HCT116 (cell line): ENCODE data around the gene DNALI1. TPM values are rescaled to one million over a fixed set of nuclear protein-coding genes. Genes with fewer than 3 reads are reported as not detected.

ENCODE experiments used
- ATAC-seq: fragments of 200-7000 bp; cut with Tn5 transposase; 2 replicates; pipeline ENCODE4 v1.9.1; 2020; ENCODE audit warnings: mild to moderate bottlenecking, moderate library complexity
- BruUV-seq: library from RNA; stranded (reverse); fragments of 400-500 nt; replicated peaks from 2 replicates; lab custom pipeline; 2021; lab: Mats Ljungman, UMichigan
- CTCF ChIA-PET: fragments of 300-600 bp; sonication (Branson Sonifier 250); formaldehyde crosslinking; loops from one replicate; lab custom pipeline; 2021; ENCODE audit warnings: antibody characterized with exemption; lab: Charles Lee
- POLR2A ChIA-PET: fragments of 300-600, 350-600 bp; sonication (Branson Sonifier 250); formaldehyde crosslinking; loops from one replicate; lab custom pipeline; 2021; ENCODE audit warnings: antibody characterized with exemption; lab: Charles Lee
- RAD21 ChIA-PET, 2 experiments: fragments of 300-600 bp; sonication (Branson Sonifier 250); formaldehyde crosslinking; loops; one replicate each; lab custom pipeline; 2023; ENCODE audit warnings: low total read pairs in 2 of 2; ENCODE audit not compliant: uncharacterized antibody in 2 of 2, unreplicated experiment in 2 of 2, low non-redundant PET in 1 of 2; lab: Charles Lee
- DNase-seq: peaks from one replicate; pipeline ENCODE4 v3.0.0-alpha.2; 2010; ENCODE audit warnings: low read depth, low spot score
- H2AFZ ChIP-seq: fragments of 200-600 bp; shearing (Covaris generic), sonication (generic); 2 replicates; pipeline ENCODE4 v1.6.1; 2017; ENCODE audit warnings: low read depth, mixed run types, mixed read lengths, antibody characterized with exemption, low read length; ENCODE audit not compliant: poor library complexity, severe bottlenecking
- H3K27ac ChIP-seq: 2 replicates; pipeline ENCODE4 v1.5.1; 2012; ENCODE audit warnings: low read depth, low read length
- H3K27me3 ChIP-seq: fragments of 200-600 bp; sonication (generic); 2 replicates; pipeline ENCODE4 v1.6.1; 2016; ENCODE audit warnings: mixed run types, low read length, mixed read lengths; ENCODE audit not compliant: insufficient read depth
- H3K36me3 ChIP-seq, 2 experiments: fragments of 200-500 bp in 1 of 2; fragments of 200-600 bp in 1 of 2; sonication (Bioruptor generic) in 1 of 2; sonication (generic) in 1 of 2; 2 replicates each; pipeline versions ENCODE4 v1.5.1 to v1.6.1; 2014 to 2016; ENCODE audit warnings: low read length in 2 of 2, inconsistent platforms in 1 of 2, mixed read lengths in 1 of 2, mixed run types in 1 of 2; ENCODE audit not compliant: insufficient read depth in 2 of 2, control insufficient read depth in 1 of 2
- H3K4me1 ChIP-seq, 2 experiments: fragments of 200-600 bp in 1 of 2; sonication (generic) in 1 of 2; 2 replicates each; pipeline versions ENCODE4 v1.5.1 to v1.6.1; 2012 to 2017; ENCODE audit warnings: low read length in 2 of 2, inconsistent platforms in 1 of 2, mild to moderate bottlenecking in 1 of 2, mixed read lengths in 1 of 2, mixed run types in 1 of 2, moderate library complexity in 1 of 2; ENCODE audit not compliant: insufficient read depth in 2 of 2, control insufficient read depth in 1 of 2
- H3K4me2 ChIP-seq: fragments of 200-600 bp; sonication (generic); 2 replicates; pipeline ENCODE4 v1.6.1; 2017; ENCODE audit warnings: mixed run types, low read length, mixed read lengths
- H3K4me3 ChIP-seq, 2 experiments: fragments of 200-600 bp in 1 of 2; sonication (generic) in 1 of 2; replicated peaks in 1 of 2; 2 replicates each; pipeline ENCODE4 v1.5.1; 2011 to 2016; ENCODE audit warnings: low read length in 2 of 2, control low read depth in 1 of 2, low read depth in 1 of 2, mild to moderate bottlenecking in 1 of 2, mixed read lengths in 1 of 2, mixed run types in 1 of 2
- H3K79me2 ChIP-seq: fragments of 200-600 bp; sonication (generic); 2 replicates; pipeline ENCODE4 v1.6.1; 2017; ENCODE audit warnings: mild to moderate bottlenecking, mixed run types, low read length, moderate library complexity, mixed read lengths; ENCODE audit not compliant: insufficient read depth
- H3K9ac ChIP-seq: fragments of 200-600 bp; sonication (generic); 2 replicates; pipeline ENCODE4 v1.6.1; 2016; ENCODE audit warnings: low read length, mixed read lengths
- H3K9me2 ChIP-seq: fragments of 200-600 bp; sonication (generic), shearing (Covaris generic); 2 replicates; pipeline ENCODE4 v1.6.1; 2017; ENCODE audit warnings: mixed run types, mild to moderate bottlenecking, moderate library complexity; ENCODE audit not compliant: insufficient read depth
- H3K9me3 ChIP-seq, 2 experiments: fragments of 200-500 bp in 1 of 2; fragments of 200-600 bp in 1 of 2; sonication (Bioruptor generic) in 1 of 2; sonication (generic) in 1 of 2; 2 replicates each; pipeline ENCODE4 v1.6.1; 2014 to 2017; ENCODE audit warnings: low read length in 2 of 2, mixed read lengths in 2 of 2, inconsistent platforms in 1 of 2, low read depth in 1 of 2, mild to moderate bottlenecking in 1 of 2, mixed run types in 1 of 2, moderate library complexity in 1 of 2; ENCODE audit not compliant: control insufficient read depth in 1 of 2, insufficient read depth in 1 of 2
- H4K20me1 ChIP-seq: fragments of 200-600 bp; sonication (generic), shearing (Covaris generic); 2 replicates; pipeline ENCODE4 v1.6.1; 2017; ENCODE audit warnings: mixed run types, mild to moderate bottlenecking, moderate library complexity; ENCODE audit not compliant: insufficient read depth
- ATF3 ChIP-seq: IDR thresholded peaks from 2 replicates; pipeline ENCODE4 v1.6.1; 2012
- CEBPB ChIP-seq: IDR thresholded peaks from 2 replicates; pipeline ENCODE4 v1.6.1; 2012; ENCODE audit warnings: low read depth
- CTCF ChIP-seq, 3 experiments: fragments of 200-600 bp in 1 of 3; sonication (generic) in 1 of 3; IDR thresholded peaks in 2 of 3; conservative IDR thresholded peaks in 1 of 3; 2 replicates each; pipeline ENCODE4 v1.5.1; 2012 to 2017; ENCODE audit warnings: low read depth in 2 of 3, low read length in 2 of 3, antibody characterized with exemption in 1 of 3, borderline replicate concordance in 1 of 3, control low read depth in 1 of 3, mild to moderate bottlenecking in 1 of 3, mixed read lengths in 1 of 3, mixed run types in 1 of 3, moderate library complexity in 1 of 3; ENCODE audit not compliant: insufficient read depth in 1 of 3
- EGR1 ChIP-seq: IDR thresholded peaks from 2 replicates; pipeline ENCODE4 v1.6.1; 2012; ENCODE audit warnings: low read depth
- EZH2 ChIP-seq: fragments of 200-600 bp; sonication (generic); IDR thresholded peaks from 2 replicates; pipeline ENCODE4 v1.6.1; 2017; ENCODE audit warnings: antibody characterized with exemption, mixed run types
- EZH2phosphoT487 ChIP-seq: fragments of 200-600 bp; IDR thresholded peaks from 2 replicates; pipeline ENCODE4 v1.6.1; 2018; ENCODE audit warnings: antibody characterized with exemption, borderline replicate concordance
- JUND ChIP-seq: IDR thresholded peaks from 2 replicates; pipeline ENCODE4 v1.6.1; 2012
- POLR2A ChIP-seq: IDR thresholded peaks from 2 replicates; pipeline ENCODE4 v1.7.0; 2011; ENCODE audit warnings: borderline replicate concordance; ENCODE audit not compliant: insufficient read depth, insufficient read length; ENCODE audit errors: extremely low read depth
- POLR2AphosphoS5 ChIP-seq: IDR thresholded peaks from 2 replicates; pipeline ENCODE4 v1.6.1; 2011; ENCODE audit warnings: mild to moderate bottlenecking, low read depth, low read length, moderate library complexity
- RAD21 ChIP-seq: IDR thresholded peaks from 2 replicates; pipeline ENCODE4 v1.6.1; 2012; ENCODE audit warnings: low read depth, mild to moderate bottlenecking
- SP1 ChIP-seq: IDR thresholded peaks from 2 replicates; pipeline ENCODE4 v1.6.1; 2012; ENCODE audit warnings: low read depth
- TCF7L2 ChIP-seq: IDR thresholded peaks from 2 replicates; pipeline ENCODE4 v1.7.0; 2011; ENCODE audit warnings: borderline replicate concordance, inconsistent platforms; ENCODE audit not compliant: insufficient read depth, insufficient read length; ENCODE audit errors: extremely low read depth
- YY1 ChIP-seq: IDR thresholded peaks from 2 replicates; pipeline ENCODE4 v1.6.1; 2011; ENCODE audit warnings: low read length, low read depth, moderate library complexity, mild to moderate bottlenecking; ENCODE audit not compliant: insufficient replicate concordance; ENCODE audit errors: extremely low read depth
- ZFX ChIP-seq: fragments of 450-650 bp; IDR thresholded peaks from 2 replicates; pipeline ENCODE4 v1.6.1; 2017
- ZNF274 ChIP-seq: fragments of 200-500 bp; sonication (Bioruptor generic); IDR thresholded peaks from 2 replicates; pipeline ENCODE4 v1.6.1; 2014; ENCODE audit warnings: mild to moderate bottlenecking, low read depth, low read length, inconsistent platforms
- intact Hi-C: fragments of 100-400 bp; cut with micrococcal nuclease; formaldehyde crosslinking; loops from 2 replicates; pipeline ENCODE4 v1.10.0; 2022
- total RNA-seq: library from RNA; stranded (reverse); gene quantifications from one replicate; pipeline ENCODE4 v1.2.1, GENCODE V29; 2021; ENCODE audit not compliant: unreplicated experiment

DNALI1 gene
- total RNA-seq, 1 experiment from 2014 or later: 0.64 TPM

GRCh38 chr1:37544530-37544929 is 12.2 kb upstream of the DNALI1 start:
- Histone ChIP-seq H3K79me2 (peaks cover 30% of the 10 kb centered on the region), H3K27ac (no peak overlapping the region), H4K20me1 (no peaks in the 10 kb centered on the region), H3K4me3 (no peak overlapping the region), H3K9ac (no peak overlapping the region), H2AFZ (no peak overlapping the region), H3K36me3 (peaks cover 26 to 40% of the 10 kb centered on the region in 2 experiments), H3K9me3 (no peaks in the 10 kb centered on the region), H3K4me2 (no peak overlapping the region), H3K9me2 (no peaks in the 10 kb centered on the region), H3K27me3 (no peaks in the 10 kb centered on the region), H3K4me1 (no peaks in the 10 kb centered on the region)
- no peak for TF ChIP-seq ZFX
- no peak for TF ChIP-seq EGR1
- no peak for TF ChIP-seq POLR2A
- TF ChIP-seq JUND: no peak
- no peak for TF ChIP-seq SP1
- TF ChIP-seq CTCF (IDR thresholded peaks at IDR 0.05 in 2 of 3, conservative IDR thresholded peaks at IDR 0.05 in 1 of 3; ENCODE audit: borderline replicate concordance in 1 of 3, insufficient read depth in 1 of 3, low read depth in 2 of 3, low read length in 2 of 3): no peak
- RAD21 ChIA-PET: no interaction called here
- POLR2A ChIA-PET: no interaction called here
- ATAC-seq (no peak), DNase-seq (no peak)
- intact Hi-C loops: no loop called here
- BruUV-seq: no TSS peak
- CTCF ChIA-PET: no interaction called here

GRCh38 chr1:37545019-37545418 is 11.7 kb upstream of the DNALI1 start:
- Histone ChIP-seq H3K9ac (no peak overlapping the region), H3K27me3 (no peaks in the 10 kb centered on the region), H3K9me3 (no peaks in the 10 kb centered on the region), H3K36me3 (peaks cover 26 to 42% of the 10 kb centered on the region in 2 experiments), H3K4me3 (no peak overlapping the region), H3K4me1 (peaks cover 0 to 1% of the 10 kb centered on the region in 2 experiments; a peak in 1 of 4 replicates), H2AFZ (no peak overlapping the region), H4K20me1 (0 out of 2 replicates have a peak, but pooled peaks cover under 1% of the 10 kb centered on the region), H3K79me2 (peaks cover 35% of the 10 kb centered on the region), H3K27ac (no peak overlapping the region), H3K9me2 (no peaks in the 10 kb centered on the region), H3K4me2 (no peak overlapping the region)
- ChIA-PET POLR2A (no interaction called here), RAD21 (no interaction called here), CTCF (no interaction called here)
- BruUV-seq: no TSS peak
- ATAC-seq: no peak
- DNase-seq: no peak
- TF ChIP-seq ZFX (no peak), ZNF274 (no peak), EZH2 (no peak), EGR1 (no peak), RAD21 (no peak), ATF3 (no peak), POLR2AphosphoS5 (no peak), CEBPB (no peak), TCF7L2 (no peak), EZH2phosphoT487 (no peak), YY1 (no peak)
- intact Hi-C loops: no loop called here
